Measurements from ENCODE around the gene ELFN2.

The ELFN2 gene

GRCh38 chr22:37442537-37442936 lies 15.3 kb upstream of the ELFN2 start:
- Histone ChIP-seq H3K4me1 (no peaks in the 10 kb centered on the region), H3K4me2 (ENCODE audit: low read length) (no peak overlapping the region), H3K36me3 (ENCODE audit: control insufficient read depth, insufficient read depth, low read length) (no peaks in the 10 kb centered on the region), H3K27ac (no peak overlapping the region), H3K9ac (no peak overlapping the region), H3K27me3 (ENCODE audit: control insufficient read depth, insufficient read depth, low read length) (no peaks in the 10 kb centered on the region), H2AFZ (no peak overlapping the region), H3K9me3 (ENCODE audit: control insufficient read depth, low read length) (no peaks in the 10 kb centered on the region), H3K79me2 (no peaks in the 10 kb centered on the region), H3K4me3 (ENCODE audit: low read depth, low read length) (no peak overlapping the region)
- no peak for TF ChIP-seq CTCF (IDR thresholded peaks at IDR 0.05)

GRCh38 chr22:37442135-37442534 lies 14.9 kb upstream of the ELFN2 start:
- Histone ChIP-seq H2AFZ (no peak overlapping the region), H3K4me1 (no peaks in the 10 kb centered on the region), H3K4me3 (ENCODE audit: low read depth, low read length) (no peak overlapping the region), H3K27ac (no peak overlapping the region), H3K36me3 (ENCODE audit: control insufficient read depth, insufficient read depth, low read length) (no peaks in the 10 kb centered on the region), H3K9ac (no peak overlapping the region), H3K4me2 (ENCODE audit: low read length) (no peak overlapping the region), H3K9me3 (ENCODE audit: control insufficient read depth, low read length) (no peaks in the 10 kb centered on the region), H3K27me3 (ENCODE audit: control insufficient read depth, insufficient read depth, low read length) (no peaks in the 10 kb centered on the region), H3K79me2 (no peaks in the 10 kb centered on the region)
- TF ChIP-seq CTCF (IDR thresholded peaks at IDR 0.05): no peak

- Histone ChIP-seq H3K4me3 (ENCODE audit: low read depth, low read length) (no peak overlapping the region), H3K9ac (no peak overlapping the region), H3K4me2 (ENCODE audit: low read length) (no peak overlapping the region), H3K79me2 (no peaks in the 10 kb centered on the region), H3K27ac (no peak overlapping the region), H3K36me3 (ENCODE audit: control insufficient read depth, insufficient read depth, low read length) (no peaks in the 10 kb centered on the region), H3K27me3 (ENCODE audit: control insufficient read depth, insufficient read depth, low read length) (no peaks in the 10 kb centered on the region), H3K9me3 (ENCODE audit: control insufficient read depth, low read length) (no peaks in the 10 kb centered on the region), H2AFZ (no peak overlapping the region), H3K4me1 (no peaks in the 10 kb centered on the region)
- no peak for TF ChIP-seq CTCF (IDR thresholded peaks at IDR 0.05)
Observed at GRCh38 chr22:37440875-37441274, 13.6 kb upstream of the ELFN2 start.

GRCh38 chr22:37439347-37439746 lies 12.1 kb upstream of the ELFN2 start:
- no peaks in the 10 kb centered on the region for H3K27me3 ChIP-seq (ENCODE audit: control insufficient read depth, insufficient read depth, low read length)
- H3K4me2 ChIP-seq (ENCODE audit: low read length): no peak overlapping the region
- no peak overlapping the region for H3K9ac ChIP-seq
- H2AFZ ChIP-seq: no peak overlapping the region
- H3K36me3 ChIP-seq (ENCODE audit: control insufficient read depth, insufficient read depth, low read length): no peaks in the 10 kb centered on the region
- H3K27ac ChIP-seq: no peak overlapping the region
- no peaks in the 10 kb centered on the region for H3K9me3 ChIP-seq (ENCODE audit: control insufficient read depth, low read length)
- TF ChIP-seq CTCF (IDR thresholded peaks at IDR 0.05): no peak
- no peak overlapping the region for H3K4me3 ChIP-seq (ENCODE audit: low read depth, low read length)
- no peaks in the 10 kb centered on the region for H3K79me2 ChIP-seq
- no peaks in the 10 kb centered on the region for H3K4me1 ChIP-seq

GRCh38 chr22:37435970-37436603 lies 8.8 kb upstream of the ELFN2 start:
- Histone ChIP-seq H3K27ac (no peak overlapping the region), H3K4me3 (ENCODE audit: low read depth, low read length) (no peak overlapping the region), H3K4me1 (no peaks in the 10 kb centered on the region), H3K27me3 (ENCODE audit: control insufficient read depth, insufficient read depth, low read length) (no peaks in the 10 kb centered on the region), H3K36me3 (ENCODE audit: control insufficient read depth, insufficient read depth, low read length) (no peaks in the 10 kb centered on the region), H3K4me2 (ENCODE audit: low read length) (no peak overlapping the region), H3K79me2 (no peaks in the 10 kb centered on the region), H2AFZ (no peak overlapping the region), H3K9ac (no peak overlapping the region), H3K9me3 (ENCODE audit: control insufficient read depth, low read length) (no peaks in the 10 kb centered on the region)
- TF ChIP-seq CTCF (IDR thresholded peaks at IDR 0.05): no peak

All from parathyroid adenoma (tissue), 2 donors.